GM23248 (cell line): ENCODE data around the gene USP17L21. TPM values are rescaled to one million over a fixed set of nuclear protein-coding genes. Genes with fewer than 3 reads are reported as not detected.
"Not testable (repeated sequence)": the region's sequence is repeated elsewhere in the genome, so short reads cannot be mapped to it uniquely, and the experiment has no call there.

Source experiments
- DNase-seq: peaks from one replicate; pipeline ENCODE4 v3.0.0-alpha.2; 2015
- H2AFZ ChIP-seq: fragments of 200-600 bp; sonication (generic); 2 replicates; pipeline ENCODE4 v1.6.1; 2016; ENCODE audit warnings: antibody characterized with exemption
- H3F3A ChIP-seq: fragments of 200-600 bp; sonication (generic); 2 replicates; pipeline ENCODE4 v1.6.1; 2016; ENCODE audit warnings: mild to moderate bottlenecking, antibody characterized with exemption, mixed run types; ENCODE audit not compliant: insufficient read depth
- H3K27ac ChIP-seq: fragments of 200-600 bp; sonication (generic); 2 replicates; pipeline ENCODE4 v1.5.1; 2016; ENCODE audit warnings: mild to moderate bottlenecking
- H3K27me3 ChIP-seq: fragments of 200-600 bp; sonication (generic); replicated peaks from 2 replicates; pipeline ENCODE4 v1.6.1; 2016; ENCODE audit warnings: mild to moderate bottlenecking; ENCODE audit not compliant: insufficient read depth
- H3K36me3 ChIP-seq: fragments of 200-600 bp; sonication (generic); 2 replicates; pipeline ENCODE4 v1.6.1; 2016; ENCODE audit warnings: low read depth, mild to moderate bottlenecking
- H3K4me1 ChIP-seq: fragments of 200-600 bp; sonication (generic); 2 replicates; pipeline ENCODE4 v1.6.1; 2016; ENCODE audit warnings: mild to moderate bottlenecking; ENCODE audit not compliant: insufficient read depth
- H3K4me2 ChIP-seq: fragments of 200-600 bp; sonication (generic); one replicate; pipeline ENCODE4 v1.6.1; 2016; ENCODE audit warnings: mild to moderate bottlenecking; ENCODE audit not compliant: unreplicated experiment
- H3K4me3 ChIP-seq: fragments of 200-600 bp; sonication (generic); 2 replicates; pipeline ENCODE4 v1.5.1; 2016; ENCODE audit warnings: mild to moderate bottlenecking
- H3K79me2 ChIP-seq: fragments of 200-600 bp; sonication (generic); 2 replicates; pipeline ENCODE4 v1.6.1; 2016; ENCODE audit warnings: mild to moderate bottlenecking; ENCODE audit not compliant: insufficient read depth
- H3K9ac ChIP-seq: fragments of 200-600 bp; sonication (generic); 2 replicates; pipeline ENCODE4 v1.6.1; 2016; ENCODE audit warnings: mild to moderate bottlenecking
- H3K9me2 ChIP-seq: fragments of 200-600 bp; sonication (generic); 2 replicates; pipeline ENCODE4 v1.6.1; 2016; ENCODE audit warnings: mixed run types, mild to moderate bottlenecking, moderate library complexity; ENCODE audit not compliant: insufficient read depth
- H3K9me3 ChIP-seq: fragments of 200-600 bp; sonication (generic); one replicate; pipeline ENCODE4 v1.6.1; 2017; ENCODE audit warnings: low read depth
- H4K20me1 ChIP-seq: fragments of 200-600 bp; sonication (generic); 2 replicates; pipeline ENCODE4 v1.6.0; 2016; ENCODE audit not compliant: insufficient read depth
- WGBS, 2 experiments: methylation state at CpG; one replicate each; pipeline ENCODE4 v1.1.6; 2015 to 2017; ENCODE audit warnings: low lambda C conversion rate in 2 of 2, low coverage in 1 of 2; ENCODE audit errors: missing lambda C conversion rate in 2 of 2; 5-methylcytosine and 5-hydroxymethylcytosine counted together
- in situ Hi-C: fragments of 300-500 bp; cut with MboI; formaldehyde crosslinking; loops from 2 replicates; pipeline ENCODE4 v1.15.0; 2020
- polyA plus RNA-seq: library from polyadenylated mRNA; unstranded; fragments of >200 nt; fragmentation: Nextera tagmentation; extraction: Ambion mirVana; gene quantifications from 2 replicates; pipeline ENCODE4 v1.2.1, GENCODE V29; 2016
- total RNA-seq: library from RNA; depleted of rRNA; stranded (reverse); fragments of >200 nt; shearing (Covaris generic); gene quantifications from 2 replicates; pipeline ENCODE4 v1.2.3, GENCODE V29; 2014

Gene USP17L21
- total and polyA plus RNA-seq, 2 experiments from 2014 or later = not detected

DNA sequence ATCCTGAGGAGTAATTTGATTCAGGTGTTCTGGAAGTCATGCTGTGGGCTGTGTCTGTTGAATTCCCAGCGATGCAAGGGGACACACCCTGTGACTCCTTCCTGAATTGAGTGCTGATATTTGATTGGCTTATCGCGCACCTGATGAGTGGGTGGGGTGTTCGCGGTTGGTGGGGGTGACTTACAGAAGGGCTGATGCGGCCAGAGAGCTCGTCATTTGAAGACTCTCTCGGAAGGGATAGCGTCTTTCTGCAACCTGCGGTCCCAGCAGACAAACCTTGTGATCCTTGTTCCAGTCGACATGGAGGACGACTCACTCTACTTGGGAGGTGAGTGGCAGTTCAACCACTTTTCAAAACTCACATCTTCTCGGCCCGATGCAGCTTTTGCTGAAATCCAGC, 19.1 kb upstream of the USP17L21 start, which contains the start of gene USP17L17:
TSS of gene USP17L17 (plus strand) at position 301 of the 400 bp plus-strand sequence. CDS start at position 301, 0 bp downstream.
- H3K27ac ChIP-seq, H3K4me1 ChIP-seq, H3K9me3 ChIP-seq, H3F3A ChIP-seq, DNase-seq, H2AFZ ChIP-seq, H3K36me3 ChIP-seq, H3K79me2 ChIP-seq, in situ Hi-C loops, H4K20me1 ChIP-seq, H3K9ac ChIP-seq, H3K27me3 ChIP-seq, H3K9me2 ChIP-seq, H3K4me3 ChIP-seq, H3K4me2 ChIP-seq: not testable (repeated sequence)
- 61 to 67% methylated on average over 12 of the region's 14 CpGs for WGBS, 2 experiments

GRCh38 chr4:9247953-9248680, 14.6 kb upstream of the USP17L21 start, which contains the start of gene USP17L18:
USP17L18 (plus strand) TSS chr4:9248630; CDS start chr4:9248630, 0 bp downstream.
- H3K27ac ChIP-seq, in situ Hi-C loops, H3K79me2 ChIP-seq, H3K36me3 ChIP-seq, H3F3A ChIP-seq, H3K9me2 ChIP-seq, H3K4me1 ChIP-seq, H4K20me1 ChIP-seq, H3K9ac ChIP-seq, H3K4me2 ChIP-seq, DNase-seq, H2AFZ ChIP-seq, H3K4me3 ChIP-seq, H3K27me3 ChIP-seq, H3K9me3 ChIP-seq: not testable (repeated sequence)
- WGBS, 2 experiments = 60% methylated on average over 17 to 18 of the region's 26 CpGs

GRCh38 chr4:9253078-9253477, 9.6 kb upstream of the USP17L21 start, which contains the start of gene USP17L19:
USP17L19 (plus strand) TSS chr4:9253378; CDS start chr4:9253378, 0 bp downstream.
- H3K9ac ChIP-seq, H2AFZ ChIP-seq, H3K4me1 ChIP-seq, H4K20me1 ChIP-seq, in situ Hi-C loops, DNase-seq, H3K4me2 ChIP-seq, H3F3A ChIP-seq, H3K4me3 ChIP-seq, H3K27me3 ChIP-seq, H3K36me3 ChIP-seq, H3K9me3 ChIP-seq, H3K27ac ChIP-seq, H3K9me2 ChIP-seq, H3K79me2 ChIP-seq: not testable (repeated sequence)
- WGBS, 2 experiments = no CpG with 5 or more reads among the region's 13 CpGs

DNA sequence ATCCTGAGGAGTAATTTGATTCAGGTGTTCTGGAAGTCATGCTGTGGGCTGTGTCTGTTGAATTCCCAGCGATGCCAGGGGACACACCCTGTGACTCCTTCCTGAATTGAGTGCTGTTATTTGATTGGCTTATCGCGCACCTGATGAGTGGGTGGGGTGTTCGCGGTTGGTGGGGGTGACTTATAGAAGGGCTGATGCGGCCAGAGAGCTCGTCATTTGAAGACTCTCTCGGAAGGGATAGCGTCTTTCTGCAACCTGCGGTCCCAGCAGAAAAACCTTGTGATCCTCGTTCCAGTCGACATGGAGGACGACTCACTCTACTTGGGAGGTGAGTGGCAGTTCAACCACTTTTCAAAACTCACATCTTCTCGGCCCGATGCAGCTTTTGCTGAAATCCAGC, 4.8 kb upstream of the USP17L21 start, which contains the start of gene USP17L20:
TSS of gene USP17L20 (plus strand) at position 301 of the 400 bp plus-strand sequence. CDS start at position 301, 0 bp downstream.
- H2AFZ ChIP-seq, H3K27ac ChIP-seq, H3F3A ChIP-seq, H3K4me2 ChIP-seq, H3K27me3 ChIP-seq, H3K79me2 ChIP-seq, H4K20me1 ChIP-seq, DNase-seq, H3K9me3 ChIP-seq, H3K9ac ChIP-seq, H3K36me3 ChIP-seq, H3K4me3 ChIP-seq, in situ Hi-C loops, H3K4me1 ChIP-seq, H3K9me2 ChIP-seq: not testable (repeated sequence)
- WGBS, 2 experiments = no CpG with 5 or more reads among the region's 15 CpGs

- H3K9me3 ChIP-seq, H3K4me2 ChIP-seq, H3K4me3 ChIP-seq, H3F3A ChIP-seq, H3K9ac ChIP-seq, H3K4me1 ChIP-seq, H3K36me3 ChIP-seq, H4K20me1 ChIP-seq, in situ Hi-C loops, H2AFZ ChIP-seq, H3K79me2 ChIP-seq, H3K27ac ChIP-seq, H3K9me2 ChIP-seq, DNase-seq, H3K27me3 ChIP-seq: not testable (repeated sequence)
- no CpG with 5 or more reads among the region's 15 CpGs for WGBS, 2 experiments
Measured at GRCh38 chr4:9267319-9267718, 4.6 kb downstream of the USP17L21 start, which contains the start of gene USP17L22. USP17L22 (plus strand) TSS chr4:9267619; CDS start chr4:9267619, 0 bp downstream.

DNA sequence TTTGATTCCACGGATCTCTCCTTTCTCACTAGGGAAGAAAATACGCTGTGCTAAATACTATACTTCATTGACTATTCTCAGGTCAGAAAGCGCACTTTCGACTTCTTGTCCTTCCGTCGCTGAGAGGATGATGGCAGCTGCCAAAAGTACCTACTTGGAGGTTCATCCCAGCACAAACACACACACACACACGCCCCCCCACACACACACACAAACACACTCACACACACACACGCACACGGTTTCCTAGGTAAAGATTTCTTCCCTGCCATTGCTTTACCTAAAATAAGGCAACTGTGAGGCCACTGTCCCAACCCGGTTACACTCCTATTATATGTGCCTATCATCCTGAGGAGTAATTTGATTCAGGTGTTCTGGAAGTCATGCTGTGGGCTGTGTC, 9.0 kb downstream of the USP17L21 start:
- H2AFZ ChIP-seq, H3K79me2 ChIP-seq, H3K9me3 ChIP-seq, H3K27ac ChIP-seq, H4K20me1 ChIP-seq, H3K27me3 ChIP-seq, H3K9me2 ChIP-seq, H3K4me3 ChIP-seq, H3K36me3 ChIP-seq, in situ Hi-C loops, H3K4me1 ChIP-seq, DNase-seq, H3F3A ChIP-seq, H3K4me2 ChIP-seq, H3K9ac ChIP-seq: not testable (repeated sequence)
- WGBS, 2 experiments = 60 to 61% methylated on average over 8 of the region's 10 CpGs
